Psoas muscle (tissue), 8 donors: ENCODE data around the gene CACNB4. TPM values are rescaled to one million over a fixed set of nuclear protein-coding genes. Genes with fewer than 3 reads are reported as not detected.
A peak's percentile ranks its signal among the peaks of the same experiment; 100 is the strongest.

Source experiments
- ATAC-seq, 4 donors: fragments of 200-7000 bp; cut with Tn5 transposase; one replicate each; pipeline ENCODE4 v1.9.1; 2020; ENCODE audit warnings: moderate library complexity in 3 of 4, mild to moderate bottlenecking in 2 of 4
- DNase-seq, 2 donors: peaks; one replicate each; pipeline ENCODE4 v3.0.0-alpha.2; 2020
- H3K27ac ChIP-seq: fragments of 200-600 bp; one replicate; pipeline ENCODE4 v1.8.0; 2022
- H3K27me3 ChIP-seq, 3 donors: fragments of 200-600 bp in 1 of 3; one replicate each; pipeline versions ENCODE4 v1.6.1 to v1.8.0; 2013 to 2022; ENCODE audit warnings: low read length in 2 of 3, mild to moderate bottlenecking in 2 of 3, moderate library complexity in 1 of 3; ENCODE audit not compliant: insufficient read depth in 3 of 3
- H3K36me3 ChIP-seq, 2 donors: fragments of 200-600 bp in 1 of 2; one replicate each; pipeline versions ENCODE4 v1.6.1 to v1.8.0; 2013 to 2022; ENCODE audit warnings: low read depth in 1 of 2, mild to moderate bottlenecking in 1 of 2, moderate library complexity in 1 of 2; ENCODE audit not compliant: insufficient read depth in 1 of 2
- H3K4me1 ChIP-seq: fragments of 200-600 bp; one replicate; pipeline ENCODE4 v1.8.0; 2022
- H3K4me3 ChIP-seq: fragments of 200-600 bp; one replicate; pipeline ENCODE4 v1.8.0; 2022; ENCODE audit warnings: mild to moderate bottlenecking
- H3K9me3 ChIP-seq: fragments of 200-600 bp; one replicate; pipeline ENCODE4 v1.8.0; 2022
- WGBS, 3 donors: extraction: QIAGEN DNeasy Blood & Tissue Kit; methylation state at CpG; one replicate each; pipeline versions ENCODE4 v1.1.6 to v1.1.7; 2013; 5-methylcytosine and 5-hydroxymethylcytosine counted together
- intact Hi-C, 2 donors: fragments of 100-400 bp; cut with DNase I; formaldehyde crosslinking; loops; one replicate each; pipeline versions ENCODE4 v1.11.0 to v1.14.2; 2022
- polyA plus RNA-seq, 3 donors: library from polyadenylated mRNA; stranded (reverse); fragments of 200-250 nt; gene quantifications; one replicate each; pipeline ENCODE4 v1.2.3, GENCODE V29; 2013
- total RNA-seq, 4 donors: library from RNA; stranded (reverse); fragmentation: NEBNext Ultra II Directional in 2 of 4; extraction: Animal tissue kit (Norgen Biotek cat#: 25700) in 2 of 4; gene quantifications; one replicate each; pipeline versions ENCODE4 v1.2.1 to v1.2.4, GENCODE V29; 2021 to 2023
- TF ChIP-seq, protein P1 (sequence below): fragments of 200-600 bp; IDR thresholded peaks from one replicate; pipeline ENCODE4 v1.8.0; 2022; ENCODE audit warnings: antibody characterized with exemption
- donor health status: healthy with polysubstance abuse.
- donor health status: DM: no; HTN: no; CAD: no; lungs with moderate emphysema.
- donor health status: Bipolar disorder and iron deficiency.
- donor health status: healthy.
- donor health status: DM: yes; HTN: yes; CAD: no.
- donor health status: DM: no; HTN: no; CAD: no.
- donor health status: DM: no; HTN: no; CAD: no.
- donor health status: DM: yes; HTN: yes; CAD: no.

CACNB4 gene
- total and polyA plus RNA-seq, 7 donors: 0.10 to 1.1 (median 0.21) TPM

GRCh38 chr2:152042636-152043615, 55.9 kb downstream of the CACNB4 start:
- ATAC-seq: no peak
- no peak for DNase-seq

GRCh38 chr2:152038441-152038958, 60.3 kb downstream of the CACNB4 start:
- Histone ChIP-seq H3K27me3 (no peaks in the 10 kb centered on the region), H3K27ac (no peak overlapping the region), H3K9me3 (no peaks in the 10 kb centered on the region), H3K36me3 (no peaks in the 10 kb centered on the region), H3K4me3 (no peak overlapping the region), H3K4me1 (peaks cover 8% of the 10 kb centered on the region)
- peak in 3 of 4 donors; percentile 40 to 63 (median 60) for ATAC-seq
- WGBS, 3 donors: 47 to 67% (median 62%) methylated on average over 5 of the region's 5 CpGs
- peak; percentile 26 to 53 for DNase-seq
- intact Hi-C loops: loop anchor here (5.0 to 10.0 kb wide), 6 partner anchors 49 to 1484 kb away; partner anchors contain the start of gene STAM2 (in 1 of the 2)
- TF ChIP-seq, protein P1, sequence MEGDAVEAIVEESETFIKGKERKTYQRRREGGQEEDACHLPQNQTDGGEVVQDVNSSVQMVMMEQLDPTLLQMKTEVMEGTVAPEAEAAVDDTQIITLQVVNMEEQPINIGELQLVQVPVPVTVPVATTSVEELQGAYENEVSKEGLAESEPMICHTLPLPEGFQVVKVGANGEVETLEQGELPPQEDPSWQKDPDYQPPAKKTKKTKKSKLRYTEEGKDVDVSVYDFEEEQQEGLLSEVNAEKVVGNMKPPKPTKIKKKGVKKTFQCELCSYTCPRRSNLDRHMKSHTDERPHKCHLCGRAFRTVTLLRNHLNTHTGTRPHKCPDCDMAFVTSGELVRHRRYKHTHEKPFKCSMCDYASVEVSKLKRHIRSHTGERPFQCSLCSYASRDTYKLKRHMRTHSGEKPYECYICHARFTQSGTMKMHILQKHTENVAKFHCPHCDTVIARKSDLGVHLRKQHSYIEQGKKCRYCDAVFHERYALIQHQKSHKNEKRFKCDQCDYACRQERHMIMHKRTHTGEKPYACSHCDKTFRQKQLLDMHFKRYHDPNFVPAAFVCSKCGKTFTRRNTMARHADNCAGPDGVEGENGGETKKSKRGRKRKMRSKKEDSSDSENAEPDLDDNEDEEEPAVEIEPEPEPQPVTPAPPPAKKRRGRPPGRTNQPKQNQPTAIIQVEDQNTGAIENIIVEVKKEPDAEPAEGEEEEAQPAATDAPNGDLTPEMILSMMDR: no peak

More at GRCh38 chr2:152042636-152043615, 55.9 kb downstream of the CACNB4 start:
- no peaks in the 10 kb centered on the region for H3K36me3 ChIP-seq
- H3K4me3 ChIP-seq: no peak overlapping the region
- H3K9me3 ChIP-seq: no peaks in the 10 kb centered on the region
- WGBS, 3 donors: 63 to 70% (median 65%) methylated on average over 16 of the region's 16 CpGs
- TF ChIP-seq, protein P1: no peak
- H3K27me3 ChIP-seq: no peaks in the 10 kb centered on the region
- no peaks in the 10 kb centered on the region for H3K4me1 ChIP-seq
- H3K27ac ChIP-seq: no peak overlapping the region
- intact Hi-C loops: no loop called here

- Histone ChIP-seq H3K36me3 (no peaks in the 10 kb centered on the region), H3K4me1 (peaks cover 8% of the 10 kb centered on the region), H3K27ac (no peak overlapping the region), H3K27me3 (no peaks in the 10 kb centered on the region), H3K4me3 (no peak overlapping the region), H3K9me3 (no peaks in the 10 kb centered on the region)
- 48 to 60% (median 49%) methylated on average over 6 of the region's 6 CpGs for WGBS, 3 donors
- ATAC-seq: peak in 3 of 4 donors; percentile 43 to 64 (median 57)
- TF ChIP-seq, protein P1: no peak
- intact Hi-C loops: loop anchor here (5.0 to 10.0 kb wide), 6 partner anchors 49 to 1484 kb away; partner anchors contain the start of gene STAM2 (in 1 of the 2)
- peak; percentile 54 to 75 for DNase-seq
Observed at GRCh38 chr2:152037743-152038435, 61.0 kb downstream of the CACNB4 start.

- H3K4me1 ChIP-seq: peaks cover 8% of the 10 kb centered on the region
- DNase-seq (peak; percentile 41 to 68), ATAC-seq (peak; percentile 78 to 92 (median 81))
- H3K27ac ChIP-seq: no peak overlapping the region
- H3K36me3 ChIP-seq: no peaks in the 10 kb centered on the region
- TF ChIP-seq, protein P1: peak; percentile 86
- H3K9me3 ChIP-seq: no peaks in the 10 kb centered on the region
- no peaks in the 10 kb centered on the region for H3K27me3 ChIP-seq
- WGBS, 3 donors: 35 to 39% (median 38%) methylated on average over 10 of the region's 10 CpGs
- intact Hi-C loops: loop anchor here (5.0 to 10.0 kb wide), 6 partner anchors 50 to 1485 kb away; partner anchors contain the start of gene STAM2 (in 1 of the 2)
- no peak overlapping the region for H3K4me3 ChIP-seq
Observed at GRCh38 chr2:152036611-152037469, 62.0 kb downstream of the CACNB4 start.
